Activated naive CD4-positive, alpha-beta T cell treated with anti-CD3 and anti-CD28 coated beads, Interleukin-2, amount 50 U/mL, for 24 hours (primary cell): ENCODE data around the gene TPM2.

Experiments used
- H3K27ac Mint-ChIP-seq: one replicate; pipeline ENCODE4 v1.8.0; 2021; ENCODE audit warnings: mild to moderate bottlenecking, mixed read lengths
- H3K27me3 Mint-ChIP-seq: one replicate; pipeline ENCODE4 v1.8.0; 2021; ENCODE audit warnings: mixed read lengths
- H3K36me3 Mint-ChIP-seq: one replicate; pipeline ENCODE4 v1.8.0; 2021; ENCODE audit warnings: mixed read lengths
- H3K4me1 Mint-ChIP-seq: one replicate; pipeline ENCODE4 v1.8.0; 2021; ENCODE audit warnings: mixed read lengths
- H3K4me3 Mint-ChIP-seq: one replicate; pipeline ENCODE4 v1.8.0; 2021; ENCODE audit warnings: mild to moderate bottlenecking, mixed read lengths
- H3K9me3 Mint-ChIP-seq: one replicate; pipeline ENCODE4 v1.8.0; 2021; ENCODE audit warnings: mixed read lengths

The TPM2 gene

GRCh38 chr9:35659340-35659739 lies 30.4 kb downstream of the TPM2 start:
- H3K36me3 Mint-ChIP-seq: no peaks in the 10 kb centered on the region
- peak overlapping the region; percentile 88 for H3K4me3 Mint-ChIP-seq
- peaks cover 79% of the 10 kb centered on the region for H3K4me1 Mint-ChIP-seq
- no peaks in the 10 kb centered on the region for H3K9me3 Mint-ChIP-seq
- peaks cover 2% of the 10 kb centered on the region for H3K27me3 Mint-ChIP-seq
- H3K27ac Mint-ChIP-seq: peak overlapping the region; percentile 70

GRCh38 chr9:35658968-35659220 lies 30.8 kb downstream of the TPM2 start:
- Mint-ChIP-seq H3K4me1 (peaks cover 74% of the 10 kb centered on the region), H3K27ac (peak overlapping the region; percentile 70)

GRCh38 chr9:35658137-35658967 lies 31.4 kb downstream of the TPM2 start, which contains the start of gene CCDC107:
Gene CCDC107, plus strand, starts transcription at chr9:35658292. Its CDS starts 88 bp downstream, at chr9:35658380.
- Mint-ChIP-seq H3K27ac (peak within 1 kb of the TSS; percentile 100), H3K4me1 (peaks cover 69% of the 10 kb centered on the region), H3K4me3 (peak within 1 kb of the TSS; percentile 88), H3K9me3 (no peaks in the 10 kb centered on the region), H3K27me3 (peaks cover 2% of the 10 kb centered on the region), H3K36me3 (no peaks in the 10 kb centered on the region)

More at GRCh38 chr9:35658968-35659220, 30.8 kb downstream of the TPM2 start:
- Mint-ChIP-seq H3K4me3 (peak overlapping the region; percentile 88), H3K27me3 (peaks cover 2% of the 10 kb centered on the region), H3K9me3 (no peaks in the 10 kb centered on the region), H3K36me3 (no peaks in the 10 kb centered on the region)

GRCh38 chr9:35657546-35658136 lies 32.1 kb downstream of the TPM2 start, which contains the start of gene RMRP:
Gene RMRP, minus strand, starts transcription at chr9:35658019.
- no peaks in the 10 kb centered on the region for H3K36me3 Mint-ChIP-seq

GRCh38 chr9:35656831-35657545 lies 32.7 kb downstream of the TPM2 start:
- H3K4me1 Mint-ChIP-seq: peaks cover 58% of the 10 kb centered on the region
- H3K36me3 Mint-ChIP-seq: no peaks in the 10 kb centered on the region
- peak overlapping the region; percentile 68 for H3K4me3 Mint-ChIP-seq
- no peaks in the 10 kb centered on the region for H3K9me3 Mint-ChIP-seq
- H3K27ac Mint-ChIP-seq: peak overlapping the region; percentile 100
- H3K27me3 Mint-ChIP-seq: peaks cover 2% of the 10 kb centered on the region

More at GRCh38 chr9:35657546-35658136, 32.1 kb downstream of the TPM2 start, which contains the start of gene RMRP:
- no peaks in the 10 kb centered on the region for H3K9me3 Mint-ChIP-seq
- H3K27ac Mint-ChIP-seq: peak within 1 kb of the TSS; percentile 100
- H3K4me1 Mint-ChIP-seq: peaks cover 62% of the 10 kb centered on the region
- peak within 1 kb of the TSS; percentile 88 for H3K4me3 Mint-ChIP-seq
- H3K27me3 Mint-ChIP-seq: peaks cover 2% of the 10 kb centered on the region

GRCh38 chr9:35656348-35656747 lies 33.4 kb downstream of the TPM2 start:
- H3K4me3 Mint-ChIP-seq: peak overlapping the region; percentile 68
- H3K27ac Mint-ChIP-seq: peak overlapping the region; percentile 73
- H3K27me3 Mint-ChIP-seq: peaks cover 2% of the 10 kb centered on the region
- H3K36me3 Mint-ChIP-seq: no peaks in the 10 kb centered on the region
- H3K4me1 Mint-ChIP-seq: peaks cover 59% of the 10 kb centered on the region
- H3K9me3 Mint-ChIP-seq: no peaks in the 10 kb centered on the region

- Mint-ChIP-seq H3K36me3 (no peaks in the 10 kb centered on the region), H3K4me1 (peaks cover 55% of the 10 kb centered on the region), H3K9me3 (no peaks in the 10 kb centered on the region), H3K4me3 (no peak overlapping the region), H3K27me3 (peaks cover 2% of the 10 kb centered on the region), H3K27ac (peak overlapping the region; percentile 55)
Observed at GRCh38 chr9:35653611-35654010, 36.1 kb downstream of the TPM2 start.

- no peaks in the 10 kb centered on the region for H3K36me3 Mint-ChIP-seq
- H3K4me3 Mint-ChIP-seq: no peak overlapping the region
- peaks cover under 1% of the 10 kb centered on the region for H3K27me3 Mint-ChIP-seq
- no peak overlapping the region for H3K27ac Mint-ChIP-seq
- H3K9me3 Mint-ChIP-seq: no peaks in the 10 kb centered on the region
- peaks cover 61% of the 10 kb centered on the region for H3K4me1 Mint-ChIP-seq
Observed at GRCh38 chr9:35652829-35653209, 36.9 kb downstream of the TPM2 start.

- no peak overlapping the region for H3K4me3 Mint-ChIP-seq
- peak overlapping the region; percentile 79 for H3K27ac Mint-ChIP-seq
- H3K4me1 Mint-ChIP-seq: peaks cover 61% of the 10 kb centered on the region
- H3K36me3 Mint-ChIP-seq: no peaks in the 10 kb centered on the region
- H3K9me3 Mint-ChIP-seq: no peaks in the 10 kb centered on the region
- no peaks in the 10 kb centered on the region for H3K27me3 Mint-ChIP-seq
Observed at GRCh38 chr9:35651956-35652828, 37.5 kb downstream of the TPM2 start.

- Mint-ChIP-seq H3K36me3 (no peaks in the 10 kb centered on the region), H3K4me3 (peak within 1 kb of the TSS; percentile 85), H3K9me3 (no peaks in the 10 kb centered on the region), H3K27ac (peak within 1 kb of the TSS; percentile 86), H3K27me3 (no peaks in the 10 kb centered on the region), H3K4me1 (peaks cover 53% of the 10 kb centered on the region)
Observed at GRCh38 chr9:35650341-35651158, 39.2 kb downstream of the TPM2 start, which contains the start of gene SIT1. Gene SIT1, minus strand, starts transcription at chr9:35650931. Its CDS starts 78 bp downstream, at chr9:35650853.

GRCh38 chr9:35649431-35650340 lies 40.0 kb downstream of the TPM2 start:
- H3K4me3 Mint-ChIP-seq: peak overlapping the region; percentile 85
- no peaks in the 10 kb centered on the region for H3K36me3 Mint-ChIP-seq
- H3K4me1 Mint-ChIP-seq: peaks cover 58% of the 10 kb centered on the region
- H3K27ac Mint-ChIP-seq: peak overlapping the region; percentile 91
- H3K27me3 Mint-ChIP-seq: no peaks in the 10 kb centered on the region
- H3K9me3 Mint-ChIP-seq: no peaks in the 10 kb centered on the region

GRCh38 chr9:35646533-35647265 lies 43.0 kb downstream of the TPM2 start:
- Mint-ChIP-seq H3K9me3 (no peaks in the 10 kb centered on the region), H3K36me3 (no peaks in the 10 kb centered on the region), H3K4me1 (peaks cover 67% of the 10 kb centered on the region), H3K4me3 (peak overlapping the region; percentile 94), H3K27ac (peak overlapping the region; percentile 95), H3K27me3 (no peaks in the 10 kb centered on the region)

- Mint-ChIP-seq H3K4me1 (peaks cover 66% of the 10 kb centered on the region), H3K27ac (peak overlapping the region; percentile 95), H3K36me3 (no peaks in the 10 kb centered on the region), H3K27me3 (no peaks in the 10 kb centered on the region), H3K4me3 (peak overlapping the region; percentile 94), H3K9me3 (no peaks in the 10 kb centered on the region)
Observed at GRCh38 chr9:35646153-35646532, 43.6 kb downstream of the TPM2 start.
